Measurements from ENCODE around the gene TMEM43. TPM values are rescaled to one million over a fixed set of nuclear protein-coding genes. Genes with fewer than 3 reads are reported as not detected.

Gene TMEM43
- total and polyA plus RNA-seq, 2 of the 8 experiments (the other 6 are each of a cell fraction or from before 2014, with no cell fraction given), result 27.0 to 33.7 TPM

- TF ChIP-seq ZNF274 (IDR thresholded peaks at IDR 0.05; ENCODE audit: borderline replicate concordance, extremely low read depth, low read length) (no peak), PHF8 (conservative IDR thresholded peaks at IDR 0.05; ENCODE audit: low read depth, low read length) (no peak), SUZ12 (IDR thresholded peaks at IDR 0.05; ENCODE audit: low read length) (no peak)
- Histone ChIP-seq H3K4me2 (ENCODE audit: insufficient read depth in 1 of 2, low read depth in 2 of 2, low read length in 2 of 2) (no peak overlapping the region), H3K18ac (ENCODE audit: extremely low read depth, low read length) (no peak overlapping the region), H3K36me3 (ENCODE audit: control insufficient read depth in 2 of 4, insufficient read depth in 4 of 4, low read length in 3 of 4) (peaks cover 2 to 23% (median 16%) of the 10 kb centered on the region in 4 experiments; a peak in 6 of 8 replicates), H2BK12ac (ENCODE audit: low read depth, low read length) (no peak overlapping the region), H3K4ac (replicated peaks; ENCODE audit: insufficient read length, low read depth, low read length) (no peak overlapping the region), H3K27ac (ENCODE audit: low read depth, low read length) (no peak overlapping the region), H3K4me1 (replicated peaks in 1 of 4; ENCODE audit: control insufficient read depth in 3 of 4, insufficient read depth in 4 of 4, low read length in 3 of 4) (no peaks in the 10 kb centered on the region), H3K9ac (replicated peaks in 1 of 4; ENCODE audit: extremely low read depth in 1 of 4, low read depth in 3 of 4, low read length in 3 of 4) (no peak overlapping the region), H2AK5ac (ENCODE audit: low read depth, low read length) (no peak overlapping the region), H3K23ac (ENCODE audit: insufficient read length) (no peak overlapping the region), H2BK5ac (ENCODE audit: low read depth, low read length) (no peak overlapping the region), H3K56ac (replicated peaks; ENCODE audit: insufficient read length, low read depth, low read length) (no peak overlapping the region), H2BK120ac (replicated peaks; ENCODE audit: low read depth, low read length) (no peak overlapping the region), H2BK15ac (ENCODE audit: low read length) (no peak overlapping the region), H3K4me3 (ENCODE audit: extremely low read depth in 1 of 4, insufficient read depth in 2 of 4, low read depth in 3 of 4, low read length in 4 of 4) (no peak overlapping the region), H3K79me2 (ENCODE audit: control insufficient read depth in 1 of 2, insufficient read depth in 2 of 2, low read length in 2 of 2) (no peaks in the 10 kb centered on the region), H3K27me3 (replicated peaks in 1 of 4; ENCODE audit: control insufficient read depth in 3 of 4, extremely low read depth in 1 of 4, insufficient read depth in 3 of 4, low read length in 3 of 4) (peaks cover 0 to 1% (median 0%) of the 10 kb centered on the region in 4 experiments; a peak in 1 of 7 replicates), H2AFZ (ENCODE audit: low read length) (no peak overlapping the region), H3K14ac (ENCODE audit: insufficient read length) (no peak overlapping the region), H4K5ac (ENCODE audit: insufficient read length, low read depth, low read length) (no peak overlapping the region), H4K20me1 (replicated peaks in 1 of 2; ENCODE audit: control insufficient read depth in 1 of 2, insufficient read depth in 2 of 2, low read length in 2 of 2) (no peaks in the 10 kb centered on the region), H3K9me3 (ENCODE audit: insufficient read depth in 2 of 2, low read depth in 1 of 2, low read length in 1 of 2) (no peaks in the 10 kb centered on the region), H3K79me1 (ENCODE audit: low read depth, low read length) (no peaks in the 10 kb centered on the region), H4K8ac (ENCODE audit: extremely low read depth, insufficient read depth, low read length) (no peak overlapping the region), H3K23me2 (ENCODE audit: low read depth, low read length) (no peaks in the 10 kb centered on the region), H4K91ac (replicated peaks; ENCODE audit: insufficient read length, low read length) (no peak overlapping the region), H2BK20ac (ENCODE audit: low read length) (no peak overlapping the region)
- DNase-seq (ENCODE audit: low read depth in 1 of 2, low spot score in 2 of 2) (no peak), FAIRE-seq (no peak)
- 85% methylated on average over 4 of the region's 4 CpGs; no CpG with 5 or more reads in 1 of the 2 experiments for WGBS, 2 experiments (ENCODE audit: extremely low coverage in 1 of 2, insufficient coverage in 1 of 2, insufficient read length in 1 of 2, insufficient replicate concordance in 2 of 2, low coverage in 1 of 2, low lambda C conversion rate in 2 of 2, missing lambda C conversion rate in 1 of 2)
- CTCF ChIA-PET (ENCODE audit: partially characterized antibody), result interaction anchor here (1.0 to 10.2 kb wide), 5 partner anchors 11 to 347 kb away, joined by 3 to 123 read pairs (median 4); partner anchors contain the start of genes CHCHD4 and TMEM43
- POLR2A ChIA-PET (ENCODE audit: partially characterized antibody), result no interaction called here
These were observed 14.2 kb upstream of the TMEM43 start for GRCh38 chr3:14110699-14111098.
